GM12878 (cell line): ENCODE measurements around the gene PNPLA3. TPM values are rescaled to one million over a fixed set of nuclear protein-coding genes. Genes with fewer than 3 reads are reported as not detected.

Source experiments
- ATAC-seq: fragments of 200-7000 bp; cut with Tn5 transposase; 3 replicates; pipeline ENCODE4 v1.9.1; 2020; ENCODE audit warnings: mild to moderate bottlenecking, moderate library complexity
- BruUV-seq: library from RNA; stranded (reverse); fragments of 400-500 nt; replicated peaks from 2 replicates; lab custom pipeline; 2021; lab: Mats Ljungman, UMichigan
- CTCF ChIA-PET: fragments of 300-600 bp; sonication (Branson Sonifier 250); formaldehyde crosslinking; extraction: SDS; loops from one replicate; lab custom pipeline; 2021; ENCODE audit warnings: inconsistent platforms; lab: Yijun Ruan, JAX
- POLR2A ChIA-PET: fragments of 350-600 bp; formaldehyde crosslinking; extraction: SDS; loops from one replicate; lab custom pipeline; 2021; ENCODE audit warnings: inconsistent platforms; lab: Charles Lee
- RAD21 ChIA-PET: fragments of 300-600 bp; sonication (Branson Sonifier 250); formaldehyde crosslinking; loops from one replicate; lab custom pipeline; 2023; ENCODE audit warnings: antibody characterized with exemption; ENCODE audit not compliant: unreplicated experiment; lab: Charles Lee
- SMC1A ChIA-PET: fragments of 300-600 bp; sonication (Branson Sonifier 250); formaldehyde crosslinking; loops from one replicate; lab custom pipeline; 2023; ENCODE audit not compliant: unreplicated experiment, uncharacterized antibody; lab: Charles Lee
- DNase-seq: peaks from one replicate; pipeline ENCODE4 v3.0.0-alpha.2; 2011; ENCODE audit warnings: low read depth, low spot score
- FAIRE-seq: peaks from 3 replicates; lab custom pipeline; 2011; peaks lifted over from hg19 to GRCh38; lab: Jason Lieb, UNC
- H2AFZ ChIP-seq: 2 replicates; pipeline ENCODE4 v1.6.0; 2011; ENCODE audit warnings: low read depth, low read length, control low read depth; ENCODE audit not compliant: control insufficient read depth
- H3K27ac ChIP-seq: 2 replicates; pipeline ENCODE4 v1.5.1; 2011; ENCODE audit warnings: control low read depth; ENCODE audit not compliant: control insufficient read depth, insufficient read depth
- H3K27me3 ChIP-seq, 2 experiments: replicated peaks in 1 of 2; 2 replicates each; pipeline versions ENCODE4 v1.6.0 to v1.6.1; 2011; ENCODE audit warnings: low read length in 1 of 2; ENCODE audit not compliant: control insufficient read depth in 2 of 2, insufficient read depth in 2 of 2
- H3K36me3 ChIP-seq, 2 experiments: 2 replicates each; pipeline ENCODE4 v1.5.1; 2011; ENCODE audit warnings: low read length in 1 of 2; ENCODE audit not compliant: control insufficient read depth in 2 of 2, insufficient read depth in 2 of 2
- H3K4me1 ChIP-seq: 2 replicates; pipeline ENCODE4 v1.6.1; 2011; ENCODE audit warnings: mild to moderate bottlenecking, low read length, moderate library complexity, mixed read lengths; ENCODE audit not compliant: control insufficient read depth, insufficient read depth
- H3K4me2 ChIP-seq: 2 replicates; pipeline ENCODE4 v1.6.0; 2011; ENCODE audit warnings: control low read depth; ENCODE audit not compliant: control insufficient read depth, insufficient read depth
- H3K4me3 ChIP-seq: fragments of 200-600 bp; sonication (generic); 2 replicates; pipeline ENCODE4 v1.5.1; 2016
- H3K79me2 ChIP-seq: 2 replicates; pipeline ENCODE4 v1.6.0; 2011; ENCODE audit warnings: low read length; ENCODE audit not compliant: control insufficient read depth, insufficient read depth
- H3K9ac ChIP-seq: 2 replicates; pipeline ENCODE4 v1.8.0; 2011; ENCODE audit warnings: low read length, control low read depth, mixed read lengths; ENCODE audit not compliant: control insufficient read depth, insufficient read depth
- H3K9me3 ChIP-seq: replicated peaks from 3 replicates; pipeline ENCODE4 v1.5.1; 2011; ENCODE audit warnings: mild to moderate bottlenecking, low read length; ENCODE audit not compliant: control insufficient read depth, insufficient read depth
- H4K20me1 ChIP-seq: 2 replicates; pipeline ENCODE4 v1.6.0; 2011; ENCODE audit not compliant: control insufficient read depth, insufficient read depth
- HDGF ChIP-seq: fragments of 450-650 bp; IDR thresholded peaks from 2 replicates; pipeline ENCODE4 v1.6.1; 2016; ENCODE audit warnings: antibody characterized with exemption
- MTA3 ChIP-seq: IDR thresholded peaks from 2 replicates; pipeline ENCODE4 v1.6.1; 2012; ENCODE audit warnings: low read length, inconsistent platforms, borderline replicate concordance
- PAX5 ChIP-seq: IDR thresholded peaks from 2 replicates; pipeline ENCODE4 v1.6.1; 2011; ENCODE audit warnings: low read depth, low read length, borderline replicate concordance
- RAD51 ChIP-seq: fragments of 450-650 bp; IDR thresholded peaks from 2 replicates; pipeline ENCODE4 v1.6.1; 2016; ENCODE audit warnings: moderate library complexity, mild to moderate bottlenecking, inconsistent platforms
- RBBP5 ChIP-seq: fragments of 200-600 bp; sonication (generic); conservative IDR thresholded peaks from 2 replicates; pipeline ENCODE4 v1.6.1; 2016
- YBX1 ChIP-seq: fragments of 450-650 bp; IDR thresholded peaks from 2 replicates; pipeline ENCODE4 v1.6.1; 2016; ENCODE audit warnings: antibody characterized with exemption
- WGBS: methylation state at CpG from one replicate; pipeline ENCODE4 v1.1.6; 2016; ENCODE audit warnings: low lambda C conversion rate; ENCODE audit not compliant: insufficient replicate concordance, insufficient coverage; ENCODE audit errors: missing lambda C conversion rate; 5-methylcytosine and 5-hydroxymethylcytosine counted together
- in situ Hi-C: fragments of 300-500 bp; cut with MboI; formaldehyde crosslinking; loops from 9 replicates; pipeline ENCODE4 v1.14.3; 2018; ENCODE audit warnings: mixed read lengths
- intact Hi-C: fragments of 100-400 bp; cut with micrococcal nuclease; formaldehyde crosslinking; loops from one replicate; pipeline ENCODE4 v1.14.2; 2022; ENCODE audit not compliant: unreplicated experiment
- polyA plus RNA-seq, 11 experiments: library from polyadenylated mRNA; depleted of rRNA in 4 of 11; unstranded in 6 of 11; stranded (reverse) in 5 of 11; fragments of >200 nt; fragmentation: Nextera tagmentation in 4 of 11; fragmentation: Illumina TruSeq in 1 of 11; extraction: Ambion mirVana in 4 of 11; extraction: Trizol in 1 of 11; gene quantifications; 1 replicate in 1 of 11; 2 replicates in 10 of 11; pipeline versions ENCODE4 v1.2.1 to v1.2.3, GENCODE V29; 2011 to 2016; ENCODE audit warnings: inconsistent platforms in 2 of 11, missing spikeins in 2 of 11, low read depth in 1 of 11
- total RNA-seq, 4 experiments: library from RNA; depleted of rRNA in 3 of 4; stranded (reverse); fragments of >200 nt in 3 of 4; fragmentation: Illumina TruSeq in 1 of 4; extraction: Trizol in 1 of 4; gene quantifications; 2 replicates each; pipeline versions ENCODE4 v1.2.1 to v1.2.3, GENCODE V29; 2013 to 2021
- TF ChIP-seq, protein P1 (sequence below): fragments of 450-650 bp; IDR thresholded peaks from 2 replicates; pipeline ENCODE4 v1.6.1; 2017; ENCODE audit warnings: mild to moderate bottlenecking
- TF ChIP-seq, protein P2 (sequence below): fragments of 450-650 bp; formaldehyde crosslinking; IDR thresholded peaks from 2 replicates; pipeline ENCODE4 v1.4.0; 2022; ENCODE audit warnings: mild to moderate bottlenecking, moderate library complexity
- TF ChIP-seq, protein P3 (sequence below): fragments of 150-350 bp; IDR thresholded peaks from 2 replicates; pipeline ENCODE4 v1.6.1; 2014; ENCODE audit warnings: mild to moderate bottlenecking, low read depth, low read length

PNPLA3 gene
- total and polyA plus RNA-seq, 10 of the 15 experiments (the other 5 are each of a cell fraction or from before 2014, with no cell fraction given), result 0.05 to 0.08 TPM; not detected in 8

DNA sequence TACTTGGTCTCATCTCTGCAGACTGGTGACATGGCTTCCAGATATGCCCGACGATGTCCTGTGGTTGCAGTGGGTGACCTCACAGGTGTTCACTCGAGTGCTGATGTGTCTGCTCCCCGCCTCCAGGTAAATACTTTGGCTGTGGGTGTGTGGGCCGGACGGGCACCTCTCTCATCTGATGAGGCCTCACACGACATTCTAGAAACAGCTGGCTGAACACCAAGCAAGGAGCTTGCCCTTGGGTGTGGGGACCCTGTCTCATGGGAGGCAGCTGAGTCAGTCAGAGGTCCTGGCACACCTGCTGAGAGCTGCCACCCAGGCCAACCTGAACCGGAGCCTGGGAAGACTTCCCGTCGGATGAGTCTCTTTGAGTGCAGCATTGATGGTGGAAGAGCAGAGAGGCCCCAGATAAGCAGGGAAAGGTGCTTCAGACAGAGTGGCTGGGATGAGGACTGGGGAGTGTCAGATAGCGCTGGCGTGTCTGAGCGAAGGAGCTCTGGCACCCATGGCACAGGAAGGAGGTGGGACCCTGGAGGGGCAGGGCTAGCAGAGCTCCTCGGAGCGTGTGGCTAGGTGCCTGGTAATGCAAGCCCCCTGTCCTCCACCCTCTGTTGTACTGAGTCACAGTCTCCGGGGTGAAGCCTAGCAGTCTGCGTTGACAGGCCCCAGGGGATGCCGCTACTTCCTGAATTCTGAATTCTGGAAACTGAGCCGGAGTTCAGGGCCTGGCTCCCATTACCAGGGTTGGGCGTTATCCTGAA lies 21.2 kb downstream of the PNPLA3 start:
- WGBS, result 32% methylated on average over 18 of the region's 20 CpGs
- Histone ChIP-seq H3K27me3 (no peaks in the 10 kb centered on the region; a peak in 1 of 4 replicates), H3K36me3 (no peaks in the 10 kb centered on the region), H3K4me2 (no peak overlapping the region), H2AFZ (no peak overlapping the region), H3K9ac (no peak overlapping the region), H4K20me1 (no peaks in the 10 kb centered on the region), H3K9me3 (no peaks in the 10 kb centered on the region), H3K4me1 (no peaks in the 10 kb centered on the region), H3K4me3 (no peak overlapping the region), H3K79me2 (no peaks in the 10 kb centered on the region), H3K27ac (no peak overlapping the region)
- ChIA-PET CTCF (interaction anchor here (1.1 to 4.2 kb wide), 4 partner anchors 9 to 62 kb away, joined by 3 to 37 read pairs (median 14); partner anchors contain the start of gene SAMM50), POLR2A (no interaction called here), RAD21 (interaction anchor here (1.5 kb wide), 1 partner anchor 62 kb away, joined by 14 read pairs; no protein-coding TSS in a partner anchor), SMC1A (no interaction called here)
- in situ Hi-C loops (no loop called here), intact Hi-C loops (no loop called here)
- TF ChIP-seq HDGF (no peak), RAD51 (no peak), RBBP5 (no peak), PAX5 (no peak), YBX1 (no peak), MTA3 (no peak)
- TF ChIP-seq, protein P1, sequence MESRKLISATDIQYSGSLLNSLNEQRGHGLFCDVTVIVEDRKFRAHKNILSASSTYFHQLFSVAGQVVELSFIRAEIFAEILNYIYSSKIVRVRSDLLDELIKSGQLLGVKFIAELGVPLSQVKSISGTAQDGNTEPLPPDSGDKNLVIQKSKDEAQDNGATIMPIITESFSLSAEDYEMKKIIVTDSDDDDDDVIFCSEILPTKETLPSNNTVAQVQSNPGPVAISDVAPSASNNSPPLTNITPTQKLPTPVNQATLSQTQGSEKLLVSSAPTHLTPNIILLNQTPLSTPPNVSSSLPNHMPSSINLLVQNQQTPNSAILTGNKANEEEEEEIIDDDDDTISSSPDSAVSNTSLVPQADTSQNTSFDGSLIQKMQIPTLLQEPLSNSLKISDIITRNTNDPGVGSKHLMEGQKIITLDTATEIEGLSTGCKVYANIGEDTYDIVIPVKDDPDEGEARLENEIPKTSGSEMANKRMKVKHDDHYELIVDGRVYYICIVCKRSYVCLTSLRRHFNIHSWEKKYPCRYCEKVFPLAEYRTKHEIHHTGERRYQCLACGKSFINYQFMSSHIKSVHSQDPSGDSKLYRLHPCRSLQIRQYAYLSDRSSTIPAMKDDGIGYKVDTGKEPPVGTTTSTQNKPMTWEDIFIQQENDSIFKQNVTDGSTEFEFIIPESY, result no peak
- TF ChIP-seq, protein P2, sequence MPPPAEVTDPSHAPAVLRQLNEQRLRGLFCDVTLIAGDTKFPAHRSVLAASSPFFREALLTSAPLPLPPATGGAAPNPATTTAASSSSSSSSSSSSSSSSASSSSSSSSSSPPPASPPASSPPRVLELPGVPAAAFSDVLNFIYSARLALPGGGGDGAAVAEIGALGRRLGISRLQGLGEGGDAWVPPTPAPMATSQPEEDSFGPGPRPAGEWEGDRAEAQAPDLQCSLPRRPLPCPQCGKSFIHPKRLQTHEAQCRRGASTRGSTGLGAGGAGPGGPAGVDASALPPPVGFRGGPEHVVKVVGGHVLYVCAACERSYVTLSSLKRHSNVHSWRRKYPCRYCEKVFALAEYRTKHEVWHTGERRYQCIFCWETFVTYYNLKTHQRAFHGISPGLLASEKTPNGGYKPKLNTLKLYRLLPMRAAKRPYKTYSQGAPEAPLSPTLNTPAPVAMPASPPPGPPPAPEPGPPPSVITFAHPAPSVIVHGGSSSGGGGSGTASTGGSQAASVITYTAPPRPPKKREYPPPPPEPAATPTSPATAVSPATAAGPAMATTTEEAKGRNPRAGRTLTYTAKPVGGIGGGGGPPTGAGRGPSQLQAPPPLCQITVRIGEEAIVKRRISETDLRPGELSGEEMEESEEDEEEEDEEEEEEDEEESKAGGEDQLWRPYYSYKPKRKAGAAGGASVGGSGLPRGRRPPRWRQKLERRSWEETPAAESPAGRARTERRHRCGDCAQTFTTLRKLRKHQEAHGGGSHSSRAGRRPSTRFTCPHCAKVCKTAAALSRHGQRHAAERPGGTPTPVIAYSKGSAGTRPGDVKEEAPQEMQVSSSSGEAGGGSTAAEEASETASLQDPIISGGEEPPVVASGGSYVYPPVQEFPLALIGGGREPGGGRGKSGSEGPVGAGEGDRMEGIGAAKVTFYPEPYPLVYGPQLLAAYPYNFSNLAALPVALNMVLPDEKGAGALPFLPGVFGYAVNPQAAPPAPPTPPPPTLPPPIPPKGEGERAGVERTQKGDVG (CRISPR knock-in tag), result no peak
- TF ChIP-seq, protein P3, sequence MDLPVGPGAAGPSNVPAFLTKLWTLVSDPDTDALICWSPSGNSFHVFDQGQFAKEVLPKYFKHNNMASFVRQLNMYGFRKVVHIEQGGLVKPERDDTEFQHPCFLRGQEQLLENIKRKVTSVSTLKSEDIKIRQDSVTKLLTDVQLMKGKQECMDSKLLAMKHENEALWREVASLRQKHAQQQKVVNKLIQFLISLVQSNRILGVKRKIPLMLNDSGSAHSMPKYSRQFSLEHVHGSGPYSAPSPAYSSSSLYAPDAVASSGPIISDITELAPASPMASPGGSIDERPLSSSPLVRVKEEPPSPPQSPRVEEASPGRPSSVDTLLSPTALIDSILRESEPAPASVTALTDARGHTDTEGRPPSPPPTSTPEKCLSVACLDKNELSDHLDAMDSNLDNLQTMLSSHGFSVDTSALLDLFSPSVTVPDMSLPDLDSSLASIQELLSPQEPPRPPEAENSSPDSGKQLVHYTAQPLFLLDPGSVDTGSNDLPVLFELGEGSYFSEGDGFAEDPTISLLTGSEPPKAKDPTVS, result no peak
- ATAC-seq (no peak), FAIRE-seq (no peak), DNase-seq (no peak)
- BruUV-seq, result no TSS peak
